GM12874 (cell line): ENCODE data around the gene LRRFIP1.

Experiments
- TF ChIP-seq, protein P1 (sequence below): IDR thresholded peaks from 2 replicates; pipeline ENCODE4 v1.5.1; 2011; ENCODE audit warnings: low read depth, mild to moderate bottlenecking, control low read depth, low read length, moderate library complexity; ENCODE audit not compliant: insufficient read depth

LRRFIP1 gene

DNA sequence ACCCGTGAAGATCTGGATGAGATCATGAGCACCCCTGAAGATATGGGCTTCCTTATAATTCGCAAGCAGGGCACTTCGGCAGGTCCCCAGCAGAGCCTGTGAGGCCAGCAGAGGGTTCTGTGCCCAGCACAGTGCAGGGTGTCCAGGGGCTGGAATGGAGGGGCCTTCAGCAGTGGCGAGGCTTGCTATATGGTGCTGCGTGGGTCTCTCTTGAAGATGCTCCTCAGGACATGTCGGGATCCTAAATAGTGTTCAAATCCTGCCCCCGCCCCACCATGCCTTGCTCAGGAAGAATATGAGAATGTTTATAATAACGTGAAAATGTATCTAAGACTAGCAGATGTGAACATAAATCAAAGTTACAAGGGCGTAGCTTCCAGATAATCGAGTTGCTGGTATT lies 110.9 kb downstream of the LRRFIP1 start:
- TF ChIP-seq, protein P1, sequence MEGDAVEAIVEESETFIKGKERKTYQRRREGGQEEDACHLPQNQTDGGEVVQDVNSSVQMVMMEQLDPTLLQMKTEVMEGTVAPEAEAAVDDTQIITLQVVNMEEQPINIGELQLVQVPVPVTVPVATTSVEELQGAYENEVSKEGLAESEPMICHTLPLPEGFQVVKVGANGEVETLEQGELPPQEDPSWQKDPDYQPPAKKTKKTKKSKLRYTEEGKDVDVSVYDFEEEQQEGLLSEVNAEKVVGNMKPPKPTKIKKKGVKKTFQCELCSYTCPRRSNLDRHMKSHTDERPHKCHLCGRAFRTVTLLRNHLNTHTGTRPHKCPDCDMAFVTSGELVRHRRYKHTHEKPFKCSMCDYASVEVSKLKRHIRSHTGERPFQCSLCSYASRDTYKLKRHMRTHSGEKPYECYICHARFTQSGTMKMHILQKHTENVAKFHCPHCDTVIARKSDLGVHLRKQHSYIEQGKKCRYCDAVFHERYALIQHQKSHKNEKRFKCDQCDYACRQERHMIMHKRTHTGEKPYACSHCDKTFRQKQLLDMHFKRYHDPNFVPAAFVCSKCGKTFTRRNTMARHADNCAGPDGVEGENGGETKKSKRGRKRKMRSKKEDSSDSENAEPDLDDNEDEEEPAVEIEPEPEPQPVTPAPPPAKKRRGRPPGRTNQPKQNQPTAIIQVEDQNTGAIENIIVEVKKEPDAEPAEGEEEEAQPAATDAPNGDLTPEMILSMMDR = no peak

- TF ChIP-seq, protein P1 = no peak
Observed at GRCh38 chr2:237739101-237739500, 111.7 kb downstream of the LRRFIP1 start.

DNA sequence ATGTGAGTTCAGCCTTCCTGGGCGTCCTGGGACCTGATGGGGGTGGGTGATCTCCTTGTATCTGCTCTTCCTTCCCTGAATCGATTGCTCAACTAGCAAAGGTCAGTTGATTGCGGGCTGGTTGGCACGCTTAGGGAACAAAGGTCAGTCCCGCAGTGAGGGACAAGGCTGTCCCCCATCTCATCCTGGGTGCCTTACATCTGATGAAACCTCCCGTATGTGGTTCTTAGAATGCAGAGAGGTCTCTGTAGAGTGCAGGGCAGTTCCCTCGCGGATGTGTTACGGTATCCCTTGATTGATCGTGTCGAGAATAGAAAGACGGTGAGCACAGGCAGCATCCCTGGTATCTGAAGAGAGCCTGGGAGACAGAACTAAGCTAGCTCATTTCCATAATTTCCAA lies 114.8 kb downstream of the LRRFIP1 start:
- TF ChIP-seq, protein P1 = no peak

DNA sequence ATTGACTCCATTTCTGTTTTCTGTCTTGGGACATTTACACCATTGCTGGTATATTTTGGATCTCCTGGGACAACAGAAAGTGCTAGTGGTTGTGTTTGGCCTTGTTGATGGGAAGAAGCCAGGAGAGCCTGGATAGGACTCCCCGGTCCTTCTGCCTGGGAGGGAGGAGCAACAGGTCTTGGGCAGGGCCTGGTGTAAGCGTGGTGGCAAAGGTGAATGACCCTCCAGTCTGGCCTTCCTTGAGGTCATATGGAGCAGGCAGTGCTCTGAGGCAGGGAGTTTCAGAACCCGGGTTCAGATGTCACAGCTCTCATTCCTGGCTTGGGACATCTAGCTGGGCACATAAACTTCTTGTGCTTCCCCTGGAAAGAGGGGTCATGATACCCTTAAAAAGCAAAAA lies 115.2 kb downstream of the LRRFIP1 start:
- TF ChIP-seq, protein P1 = no peak

DNA sequence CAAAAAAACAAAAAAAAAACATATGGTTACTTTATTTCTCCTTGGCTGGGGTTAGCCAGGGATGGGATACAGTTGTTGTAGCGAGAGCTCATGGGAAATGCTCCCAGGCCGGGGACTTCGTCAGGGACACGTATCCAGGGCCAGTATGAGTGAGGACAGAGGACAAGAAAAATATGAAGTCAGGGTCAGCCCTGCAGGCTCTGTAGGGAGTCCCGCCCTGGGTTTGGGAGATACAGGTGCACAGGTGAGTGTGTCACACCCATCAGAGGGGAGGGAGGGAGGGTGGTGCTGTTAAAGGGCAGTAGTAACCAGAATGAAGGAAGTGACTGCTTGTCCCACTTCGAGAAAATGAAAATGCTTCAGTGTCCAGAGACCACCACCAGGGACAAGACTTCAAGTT lies 115.6 kb downstream of the LRRFIP1 start:
- TF ChIP-seq, protein P1 = no peak

GRCh38 chr2:237743561-237744269 lies 116.3 kb downstream of the LRRFIP1 start:
- TF ChIP-seq, protein P1 = no peak

- TF ChIP-seq, protein P1 = no peak
Observed at GRCh38 chr2:237744270-237744612, 116.9 kb downstream of the LRRFIP1 start.
